Breast epithelium (tissue), 4 donors: ENCODE measurements around the gene MYO9B. TPM values are rescaled to one million over a fixed set of nuclear protein-coding genes. Genes with fewer than 3 reads are reported as not detected.

Experiments used
- DNase-seq, 2 donors: peaks; one replicate each; pipeline ENCODE4 v3.0.0-alpha.2; 2019; ENCODE audit warnings: low spot score in 2 of 2
- H3K27ac ChIP-seq, 2 donors: fragments of 200-600 bp; sonication (generic) in 1 of 2; one replicate each; pipeline ENCODE4 v1.5.1; 2016 to 2019; ENCODE audit warnings: mild to moderate bottlenecking in 1 of 2
- H3K27me3 ChIP-seq, 2 donors: fragments of 200-600 bp; sonication (generic) in 1 of 2; one replicate each; pipeline versions ENCODE4 v1.5.1 to v1.6.0; 2017 to 2019; ENCODE audit warnings: control low read depth in 1 of 2, mild to moderate bottlenecking in 1 of 2
- H3K36me3 ChIP-seq: fragments of 200-600 bp; one replicate; pipeline ENCODE4 v1.5.1; 2019
- H3K4me1 ChIP-seq, 2 donors: fragments of 200-600 bp; sonication (generic); one replicate each; pipeline ENCODE4 v1.5.1; 2016 to 2019; ENCODE audit warnings: control low read depth in 1 of 2
- H3K4me3 ChIP-seq, 3 donors: fragments of 200-600 bp; sonication (generic); 1 replicate in 2 of 3; 2 replicates in 1 of 3; pipeline ENCODE4 v1.5.1; 2016 to 2019; ENCODE audit warnings: mild to moderate bottlenecking in 3 of 3, moderate library complexity in 2 of 3
- H3K9me3 ChIP-seq, 2 donors: fragments of 200-600 bp; sonication (generic) in 1 of 2; one replicate each; pipeline ENCODE4 v1.5.1; 2016 to 2019; ENCODE audit warnings: control low read depth in 1 of 2
- POLR2A ChIP-seq: fragments of 450-650 bp; IDR thresholded peaks from one replicate; pipeline ENCODE4 v1.6.1; 2016; ENCODE audit warnings: antibody characterized with exemption, mild to moderate bottlenecking, moderate library complexity
- POLR2AphosphoS5 ChIP-seq, 3 donors: sonication (generic); formaldehyde crosslinking; IDR thresholded peaks; one replicate each; pipeline ENCODE4 v1.6.1; 2017; ENCODE audit warnings: antibody characterized with exemption in 3 of 3
- intact Hi-C: fragments of 100-400 bp; cut with DNase I; formaldehyde crosslinking; loops from one replicate; pipeline ENCODE4 v1.15.1; 2023; ENCODE audit warnings: low total_unique reads
- total RNA-seq, 3 donors: library from RNA; depleted of rRNA; stranded (reverse); fragments of >200 nt; gene quantifications; one replicate each; pipeline ENCODE4 v1.1.0, GENCODE V29; 2016
- TF ChIP-seq, protein P1 (sequence below), 3 donors: fragments of 450-650 bp; IDR thresholded peaks; one replicate each; pipeline ENCODE4 v1.5.1; 2016 to 2017; ENCODE audit warnings: antibody characterized with exemption in 3 of 3, mild to moderate bottlenecking in 3 of 3, moderate library complexity in 3 of 3

The MYO9B gene
- total RNA-seq, 3 donors from 2014 or later, result 76.0 to 79.5 (median 77.4) TPM

DNA sequence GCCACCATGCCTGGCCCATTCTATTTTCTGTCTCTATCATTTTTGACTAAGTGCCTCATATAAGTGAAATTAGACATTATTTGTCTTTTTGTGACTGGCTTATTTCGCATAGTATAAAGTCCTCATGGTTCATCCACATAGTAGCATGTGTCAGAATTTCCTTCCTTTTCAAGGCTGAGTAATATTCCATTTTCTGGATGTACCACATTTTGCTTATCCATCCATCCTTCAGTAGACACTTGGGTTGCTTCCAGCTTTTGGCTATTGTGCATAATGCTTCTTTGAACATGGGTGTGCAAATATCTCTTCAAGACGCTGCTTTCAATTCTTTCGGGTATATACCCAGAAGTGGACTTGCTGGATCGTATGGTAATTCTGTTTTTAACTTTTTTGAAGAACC lies 88.1 kb downstream of the MYO9B start:
- H3K4me1 ChIP-seq, result no peaks in the 10 kb centered on the region
- H3K9me3 ChIP-seq, result no peaks in the 10 kb centered on the region
- peaks cover 10% of the 10 kb centered on the region for H3K36me3 ChIP-seq
- no peaks in the 10 kb centered on the region for H3K27me3 ChIP-seq
- H3K27ac ChIP-seq, result no peak overlapping the region
- no peak for DNase-seq
- intact Hi-C loops, result no loop called here
- H3K4me3 ChIP-seq, result no peak overlapping the region
- no peak for TF ChIP-seq POLR2A
- TF ChIP-seq, protein P1, sequence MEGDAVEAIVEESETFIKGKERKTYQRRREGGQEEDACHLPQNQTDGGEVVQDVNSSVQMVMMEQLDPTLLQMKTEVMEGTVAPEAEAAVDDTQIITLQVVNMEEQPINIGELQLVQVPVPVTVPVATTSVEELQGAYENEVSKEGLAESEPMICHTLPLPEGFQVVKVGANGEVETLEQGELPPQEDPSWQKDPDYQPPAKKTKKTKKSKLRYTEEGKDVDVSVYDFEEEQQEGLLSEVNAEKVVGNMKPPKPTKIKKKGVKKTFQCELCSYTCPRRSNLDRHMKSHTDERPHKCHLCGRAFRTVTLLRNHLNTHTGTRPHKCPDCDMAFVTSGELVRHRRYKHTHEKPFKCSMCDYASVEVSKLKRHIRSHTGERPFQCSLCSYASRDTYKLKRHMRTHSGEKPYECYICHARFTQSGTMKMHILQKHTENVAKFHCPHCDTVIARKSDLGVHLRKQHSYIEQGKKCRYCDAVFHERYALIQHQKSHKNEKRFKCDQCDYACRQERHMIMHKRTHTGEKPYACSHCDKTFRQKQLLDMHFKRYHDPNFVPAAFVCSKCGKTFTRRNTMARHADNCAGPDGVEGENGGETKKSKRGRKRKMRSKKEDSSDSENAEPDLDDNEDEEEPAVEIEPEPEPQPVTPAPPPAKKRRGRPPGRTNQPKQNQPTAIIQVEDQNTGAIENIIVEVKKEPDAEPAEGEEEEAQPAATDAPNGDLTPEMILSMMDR (IDR thresholded peaks at IDR 0.05), result no peak
- TF ChIP-seq POLR2AphosphoS5 (IDR thresholded peaks at IDR 0.05), result no peak

DNA sequence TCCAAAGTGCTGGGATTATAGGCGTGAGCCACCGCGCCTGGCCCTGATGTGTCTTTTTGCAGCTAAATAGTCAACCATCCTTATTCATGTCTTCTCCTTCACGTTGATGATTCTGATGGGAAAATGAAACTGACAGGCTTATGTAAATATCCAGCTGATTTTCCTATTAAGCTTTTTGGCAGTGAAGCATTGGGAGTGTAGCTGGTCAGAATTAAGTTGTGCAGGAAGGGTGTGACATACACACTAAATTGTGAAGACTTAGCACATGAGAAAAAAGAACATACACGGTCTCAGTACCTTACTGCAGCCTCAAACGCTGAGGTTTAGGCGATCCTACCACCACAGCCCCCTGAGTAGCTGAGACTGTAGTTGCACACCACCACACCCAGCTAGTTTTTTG lies 89.1 kb downstream of the MYO9B start:
- H3K36me3 ChIP-seq, result peaks cover 10% of the 10 kb centered on the region
- no peak for DNase-seq
- H3K27ac ChIP-seq, result no peak overlapping the region
- no peaks in the 10 kb centered on the region for H3K4me1 ChIP-seq
- no peaks in the 10 kb centered on the region for H3K27me3 ChIP-seq
- no peak for TF ChIP-seq POLR2AphosphoS5 (IDR thresholded peaks at IDR 0.05)
- no peak for TF ChIP-seq POLR2A
- TF ChIP-seq, protein P1 (IDR thresholded peaks at IDR 0.05), result no peak
- H3K4me3 ChIP-seq, result no peak overlapping the region
- intact Hi-C loops, result no loop called here
- no peaks in the 10 kb centered on the region for H3K9me3 ChIP-seq

DNA sequence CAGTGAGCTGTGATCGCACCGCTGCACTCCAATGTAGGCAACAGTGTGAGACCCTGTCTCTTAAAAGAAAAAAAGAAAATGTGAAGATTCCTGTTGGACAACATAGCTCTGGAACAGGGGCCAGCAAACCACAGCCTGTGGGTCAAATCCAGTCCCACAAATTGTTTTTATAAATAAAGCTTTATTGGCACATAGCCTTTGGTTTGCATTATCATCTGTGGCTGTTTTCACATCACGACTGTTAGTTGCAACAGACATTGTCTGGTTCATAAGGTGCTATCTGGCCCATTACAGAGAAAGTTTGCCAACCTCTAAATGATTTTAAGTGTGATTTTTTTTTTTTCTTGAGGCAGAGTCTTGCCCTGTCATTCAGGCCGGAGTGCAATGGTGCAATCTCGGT lies 90.1 kb downstream of the MYO9B start:
- Histone ChIP-seq H3K36me3 (peaks cover 10% of the 10 kb centered on the region), H3K27ac (no peak overlapping the region), H3K9me3 (no peaks in the 10 kb centered on the region), H3K4me1 (no peaks in the 10 kb centered on the region), H3K27me3 (no peaks in the 10 kb centered on the region), H3K4me3 (no peak overlapping the region)
- intact Hi-C loops, result no loop called here
- DNase-seq, result no peak
- TF ChIP-seq, protein P1 (IDR thresholded peaks at IDR 0.05), result no peak
- TF ChIP-seq POLR2AphosphoS5 (IDR thresholded peaks at IDR 0.05) (no peak), POLR2A (no peak)

DNA sequence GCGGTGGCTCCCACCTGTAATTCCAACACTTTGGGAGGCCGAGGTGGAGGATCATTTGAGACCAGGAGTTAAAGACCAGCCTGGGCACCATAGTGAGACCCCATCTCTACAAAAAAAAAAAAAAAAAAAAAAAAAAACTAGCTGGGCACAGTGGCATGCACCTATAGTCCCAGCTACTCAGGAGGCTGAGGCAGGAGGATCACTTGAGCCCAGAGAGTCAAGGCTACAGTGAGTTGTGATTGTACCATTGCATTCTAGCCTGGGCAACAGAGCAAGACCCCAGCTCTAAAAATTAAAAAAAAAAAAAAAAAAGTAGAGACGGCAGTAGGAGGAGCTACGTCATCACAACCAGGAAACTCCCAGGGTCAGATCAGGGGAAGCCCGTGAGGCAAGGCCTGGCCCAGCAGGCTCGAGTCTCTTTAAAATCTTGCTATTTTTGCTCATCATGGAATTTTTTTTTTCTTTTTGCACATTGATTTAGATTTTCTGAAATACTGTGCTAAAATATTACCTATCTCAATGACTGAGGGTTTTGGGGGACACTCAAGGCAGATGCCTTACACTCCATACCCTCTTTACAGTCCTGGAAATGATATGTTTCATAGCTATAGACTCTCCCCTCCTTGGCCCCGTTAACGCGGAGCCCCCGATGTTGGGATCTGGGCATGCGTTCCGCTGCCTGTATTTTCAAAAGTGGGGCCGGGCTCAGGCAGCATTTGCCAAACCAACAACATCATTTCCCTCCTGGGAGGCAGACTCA lies 95.1 kb downstream of the MYO9B start:
- H3K27ac ChIP-seq, result no peak overlapping the region
- intact Hi-C loops, result no loop called here
- no peak overlapping the region for H3K4me3 ChIP-seq

DNA sequence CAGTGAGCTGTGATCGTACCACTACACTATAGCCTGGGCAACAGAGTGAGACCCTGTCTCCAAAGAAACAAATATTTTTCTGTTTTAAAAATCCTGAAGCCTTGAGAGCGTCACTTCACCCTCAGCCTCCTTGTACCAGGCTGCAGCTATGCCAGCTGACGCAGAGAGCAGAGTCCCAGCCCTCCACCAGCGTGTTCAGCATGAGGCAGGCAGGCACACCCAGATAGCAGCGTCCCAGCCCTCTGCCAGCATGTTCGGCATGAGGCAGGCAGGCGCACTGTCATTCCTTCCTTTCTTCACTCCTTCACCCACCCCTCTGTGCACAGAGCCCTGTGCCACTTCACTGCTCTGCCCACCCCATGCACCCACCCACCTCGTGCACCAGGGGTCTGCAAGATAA lies 96.3 kb downstream of the MYO9B start:
- H3K27ac ChIP-seq, result no peak overlapping the region
- H3K4me3 ChIP-seq, result no peak overlapping the region
- H3K9me3 ChIP-seq, result no peaks in the 10 kb centered on the region
- H3K36me3 ChIP-seq, result peaks cover 10% of the 10 kb centered on the region
- intact Hi-C loops, result no loop called here
- no peak for DNase-seq
- no peaks in the 10 kb centered on the region for H3K27me3 ChIP-seq
- H3K4me1 ChIP-seq, result no peaks in the 10 kb centered on the region
- TF ChIP-seq POLR2A (no peak), POLR2AphosphoS5 (IDR thresholded peaks at IDR 0.05) (no peak)
- TF ChIP-seq, protein P1 (IDR thresholded peaks at IDR 0.05), result no peak

More for the DNA sequence above, 95.1 kb downstream of the MYO9B start:
- DNase-seq, result no peak
- no peak for TF ChIP-seq POLR2AphosphoS5 (IDR thresholded peaks at IDR 0.05)
- TF ChIP-seq, protein P1 (IDR thresholded peaks at IDR 0.05), result no peak
- no peak for TF ChIP-seq POLR2A
- Histone ChIP-seq H3K4me1 (no peaks in the 10 kb centered on the region), H3K27me3 (no peaks in the 10 kb centered on the region), H3K36me3 (peaks cover 10% of the 10 kb centered on the region), H3K9me3 (no peaks in the 10 kb centered on the region)
